OCI-LY1 (cell line): ENCODE data around the gene KCNK16.

Source experiments
- H2AFZ ChIP-seq: fragments of 200-600 bp; sonication (generic), shearing (Covaris generic); 2 replicates; pipeline ENCODE4 v1.6.0; 2014; ENCODE audit warnings: antibody characterized with exemption, mild to moderate bottlenecking, low read length
- H3F3A ChIP-seq: fragments of 200-600 bp; sonication (generic), shearing (Covaris generic); 2 replicates; pipeline ENCODE4 v1.6.0; 2014; ENCODE audit warnings: mild to moderate bottlenecking, antibody characterized with exemption, low read length, moderate library complexity; ENCODE audit not compliant: insufficient read depth
- H3K27ac ChIP-seq: fragments of 200-600 bp; sonication (generic); 2 replicates; pipeline ENCODE4 v1.5.1; 2014; ENCODE audit warnings: low read length, mixed run types, mild to moderate bottlenecking, low read depth; ENCODE audit not compliant: poor library complexity, severe bottlenecking
- H3K27me3 ChIP-seq: fragments of 200-600 bp; sonication (generic); 2 replicates; pipeline ENCODE4 v1.6.0; 2014; ENCODE audit warnings: antibody characterized with exemption, mild to moderate bottlenecking, low read length, moderate library complexity; ENCODE audit not compliant: insufficient read depth
- H3K36me3 ChIP-seq: fragments of 200-600 bp; sonication (generic); 2 replicates; pipeline ENCODE4 v1.6.1; 2014; ENCODE audit warnings: mild to moderate bottlenecking, antibody characterized with exemption, low read length, moderate library complexity, mixed read lengths; ENCODE audit not compliant: insufficient read depth
- H3K4me1 ChIP-seq: fragments of 200-600 bp; sonication (generic); 2 replicates; pipeline ENCODE4 v1.5.1; 2014; ENCODE audit warnings: mild to moderate bottlenecking, low read length, moderate library complexity; ENCODE audit not compliant: insufficient read depth, severe bottlenecking
- H3K4me2 ChIP-seq: fragments of 200-600 bp; sonication (generic), shearing (Covaris generic); 2 replicates; pipeline ENCODE4 v1.6.1; 2014; ENCODE audit warnings: low read length
- H3K4me3 ChIP-seq: fragments of 200-600 bp; sonication (generic); 2 replicates; pipeline ENCODE4 v1.5.1; 2014; ENCODE audit warnings: low read length, low read depth, mild to moderate bottlenecking, mixed read lengths; ENCODE audit not compliant: poor library complexity, severe bottlenecking
- H3K79me2 ChIP-seq: fragments of 200-600 bp; shearing (Covaris generic); 2 replicates; pipeline ENCODE4 v1.6.1; 2016; ENCODE audit warnings: mixed run types, low read length, mixed read lengths; ENCODE audit not compliant: insufficient read depth
- H3K9ac ChIP-seq: fragments of 200-600 bp; sonication (generic), shearing (Covaris generic); 2 replicates; pipeline ENCODE4 v1.6.1; 2014; ENCODE audit warnings: mild to moderate bottlenecking, low read length, mixed read lengths
- H3K9me2 ChIP-seq: fragments of 200-600 bp; sonication (generic), shearing (Covaris generic); 2 replicates; pipeline ENCODE4 v1.6.1; 2014; ENCODE audit warnings: low read depth, mild to moderate bottlenecking, low read length, mixed read lengths
- H3K9me3 ChIP-seq: fragments of 200-600 bp; shearing (Covaris generic); 2 replicates; pipeline ENCODE4 v1.6.1; 2014; ENCODE audit warnings: low read length, mixed read lengths
- H4K20me1 ChIP-seq: fragments of 200-600 bp; sonication (generic), shearing (Covaris generic); 2 replicates; pipeline ENCODE4 v1.6.0; 2016; ENCODE audit warnings: mild to moderate bottlenecking, low read length; ENCODE audit not compliant: insufficient read depth
- EZH2 ChIP-seq: fragments of 200-600 bp; sonication (generic), shearing (Covaris generic); IDR thresholded peaks from 2 replicates; pipeline ENCODE4 v1.8.0; 2017; ENCODE audit warnings: borderline replicate concordance, mixed run types, mild to moderate bottlenecking, antibody characterized with exemption, low read length, moderate library complexity, mixed read lengths
- TF ChIP-seq, protein P1 (sequence below): fragments of 200-600 bp; sonication (generic), shearing (Covaris generic); IDR thresholded peaks from 2 replicates; pipeline ENCODE4 v1.5.1; 2017; ENCODE audit warnings: mild to moderate bottlenecking, antibody characterized with exemption, low read length, moderate library complexity, mixed read lengths

Gene KCNK16

GRCh38 chr6:39268721-39269120 is 53.8 kb downstream of the KCNK16 start:
- Histone ChIP-seq H2AFZ (no peak overlapping the region), H3K4me1 (no peaks in the 10 kb centered on the region), H3F3A (no peaks in the 10 kb centered on the region), H3K27me3 (no peaks in the 10 kb centered on the region), H3K9ac (no peak overlapping the region), H4K20me1 (no peaks in the 10 kb centered on the region), H3K27ac (no peak overlapping the region), H3K4me2 (no peak overlapping the region), H3K79me2 (no peaks in the 10 kb centered on the region), H3K4me3 (no peak overlapping the region), H3K9me2 (no peaks in the 10 kb centered on the region), H3K36me3 (no peaks in the 10 kb centered on the region), H3K9me3 (no peaks in the 10 kb centered on the region)
- no peak for TF ChIP-seq EZH2
- TF ChIP-seq, protein P1, sequence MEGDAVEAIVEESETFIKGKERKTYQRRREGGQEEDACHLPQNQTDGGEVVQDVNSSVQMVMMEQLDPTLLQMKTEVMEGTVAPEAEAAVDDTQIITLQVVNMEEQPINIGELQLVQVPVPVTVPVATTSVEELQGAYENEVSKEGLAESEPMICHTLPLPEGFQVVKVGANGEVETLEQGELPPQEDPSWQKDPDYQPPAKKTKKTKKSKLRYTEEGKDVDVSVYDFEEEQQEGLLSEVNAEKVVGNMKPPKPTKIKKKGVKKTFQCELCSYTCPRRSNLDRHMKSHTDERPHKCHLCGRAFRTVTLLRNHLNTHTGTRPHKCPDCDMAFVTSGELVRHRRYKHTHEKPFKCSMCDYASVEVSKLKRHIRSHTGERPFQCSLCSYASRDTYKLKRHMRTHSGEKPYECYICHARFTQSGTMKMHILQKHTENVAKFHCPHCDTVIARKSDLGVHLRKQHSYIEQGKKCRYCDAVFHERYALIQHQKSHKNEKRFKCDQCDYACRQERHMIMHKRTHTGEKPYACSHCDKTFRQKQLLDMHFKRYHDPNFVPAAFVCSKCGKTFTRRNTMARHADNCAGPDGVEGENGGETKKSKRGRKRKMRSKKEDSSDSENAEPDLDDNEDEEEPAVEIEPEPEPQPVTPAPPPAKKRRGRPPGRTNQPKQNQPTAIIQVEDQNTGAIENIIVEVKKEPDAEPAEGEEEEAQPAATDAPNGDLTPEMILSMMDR, result no peak

GRCh38 chr6:39268171-39268570 is 54.3 kb downstream of the KCNK16 start:
- no peaks in the 10 kb centered on the region for H4K20me1 ChIP-seq
- H2AFZ ChIP-seq, result no peak overlapping the region
- no peaks in the 10 kb centered on the region for H3K79me2 ChIP-seq
- no peak overlapping the region for H3K27ac ChIP-seq
- H3K9me2 ChIP-seq, result no peaks in the 10 kb centered on the region
- TF ChIP-seq, protein P1, result no peak
- no peak for TF ChIP-seq EZH2
- no peak overlapping the region for H3K4me3 ChIP-seq
- no peak overlapping the region for H3K4me2 ChIP-seq
- H3K4me1 ChIP-seq, result no peaks in the 10 kb centered on the region
- H3K9ac ChIP-seq, result no peak overlapping the region
- no peaks in the 10 kb centered on the region for H3F3A ChIP-seq
- H3K27me3 ChIP-seq, result no peaks in the 10 kb centered on the region
- H3K36me3 ChIP-seq, result no peaks in the 10 kb centered on the region
- H3K9me3 ChIP-seq, result no peaks in the 10 kb centered on the region

GRCh38 chr6:39266782-39267355 is 55.6 kb downstream of the KCNK16 start:
- no peak overlapping the region for H3K4me3 ChIP-seq
- H3F3A ChIP-seq, result no peaks in the 10 kb centered on the region
- H2AFZ ChIP-seq, result no peak overlapping the region
- H3K4me1 ChIP-seq, result no peaks in the 10 kb centered on the region
- no peaks in the 10 kb centered on the region for H3K36me3 ChIP-seq
- H3K79me2 ChIP-seq, result no peaks in the 10 kb centered on the region
- no peaks in the 10 kb centered on the region for H3K9me2 ChIP-seq
- H3K9me3 ChIP-seq, result no peaks in the 10 kb centered on the region
- no peaks in the 10 kb centered on the region for H3K27me3 ChIP-seq
- no peak for TF ChIP-seq EZH2
- TF ChIP-seq, protein P1, result no peak
- no peaks in the 10 kb centered on the region for H4K20me1 ChIP-seq
- no peak overlapping the region for H3K9ac ChIP-seq
- H3K4me2 ChIP-seq, result no peak overlapping the region
- no peak overlapping the region for H3K27ac ChIP-seq
